DMS114 treated with DMSO at 0.1 percent for 48 hours (cell line): ENCODE data around the gene SLC25A12.

Experiments used
- DNase-seq: peaks from one replicate; lab custom pipeline; 2025; ENCODE audit not compliant: unreplicated experiment; lab: John Stamatoyannopoulos, UW

SLC25A12 gene

GRCh38 chr2:171735991-171736710 lies 157.9 kb downstream of the SLC25A12 start:
- no peak for DNase-seq
